Uterus (tissue), 2 donors: Measurements from ENCODE around the gene RAB11FIP3.

Experiments used
- CTCF ChIP-seq, 4 experiments: fragments of 200-600 bp in 2 of 4; fragments of 450-650 bp in 2 of 4; sonication (generic) in 2 of 4; IDR thresholded peaks; one replicate each; pipeline ENCODE4 v1.5.1; 2016 to 2019; ENCODE audit warnings: antibody characterized with exemption in 4 of 4, mild to moderate bottlenecking in 2 of 4, moderate library complexity in 1 of 4
- POLR2A ChIP-seq, 2 donors: fragments of 450-650 bp; IDR thresholded peaks; one replicate each; pipeline ENCODE4 v1.6.1; 2016; ENCODE audit warnings: antibody characterized with exemption in 2 of 2, mild to moderate bottlenecking in 1 of 2, moderate library complexity in 1 of 2

- no peak for TF ChIP-seq CTCF (IDR thresholded peaks at IDR 0.05)
- no peak for TF ChIP-seq POLR2A (IDR thresholded peaks at IDR 0.05)
Observed at GRCh38 chr16:565419-566330, 140.2 kb downstream of the RAB11FIP3 start.
